ENCODE results near the gene RMDN3.

DNA sequence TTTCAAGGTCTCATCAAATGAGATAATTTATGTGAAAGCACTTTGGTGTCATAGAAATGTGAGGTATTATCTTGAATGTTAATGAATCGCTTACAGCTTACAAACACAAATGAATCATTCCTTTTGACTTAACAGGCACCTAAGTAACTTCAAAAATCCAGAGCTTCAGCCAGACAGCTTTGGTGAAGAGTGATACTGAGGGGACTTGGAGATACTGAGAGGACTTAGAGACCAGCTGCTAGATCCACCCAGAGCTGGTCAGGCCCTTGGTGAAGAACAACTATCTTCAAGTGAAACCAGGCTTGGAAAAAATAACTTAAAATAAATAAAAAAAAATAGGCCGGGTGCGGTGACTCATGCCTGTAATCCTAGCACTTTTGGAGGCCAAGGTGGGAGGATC, 35.7 kb upstream of the RMDN3 start:
- TF ChIP-seq, protein P1, sequence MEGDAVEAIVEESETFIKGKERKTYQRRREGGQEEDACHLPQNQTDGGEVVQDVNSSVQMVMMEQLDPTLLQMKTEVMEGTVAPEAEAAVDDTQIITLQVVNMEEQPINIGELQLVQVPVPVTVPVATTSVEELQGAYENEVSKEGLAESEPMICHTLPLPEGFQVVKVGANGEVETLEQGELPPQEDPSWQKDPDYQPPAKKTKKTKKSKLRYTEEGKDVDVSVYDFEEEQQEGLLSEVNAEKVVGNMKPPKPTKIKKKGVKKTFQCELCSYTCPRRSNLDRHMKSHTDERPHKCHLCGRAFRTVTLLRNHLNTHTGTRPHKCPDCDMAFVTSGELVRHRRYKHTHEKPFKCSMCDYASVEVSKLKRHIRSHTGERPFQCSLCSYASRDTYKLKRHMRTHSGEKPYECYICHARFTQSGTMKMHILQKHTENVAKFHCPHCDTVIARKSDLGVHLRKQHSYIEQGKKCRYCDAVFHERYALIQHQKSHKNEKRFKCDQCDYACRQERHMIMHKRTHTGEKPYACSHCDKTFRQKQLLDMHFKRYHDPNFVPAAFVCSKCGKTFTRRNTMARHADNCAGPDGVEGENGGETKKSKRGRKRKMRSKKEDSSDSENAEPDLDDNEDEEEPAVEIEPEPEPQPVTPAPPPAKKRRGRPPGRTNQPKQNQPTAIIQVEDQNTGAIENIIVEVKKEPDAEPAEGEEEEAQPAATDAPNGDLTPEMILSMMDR (IDR thresholded peaks at IDR 0.05): no peak
- TF ChIP-seq EP300 (IDR thresholded peaks at IDR 0.05) (no peak), POLR2A (IDR thresholded peaks at IDR 0.05) (no peak)
